Activated T-cell treated with anti-CD3 and anti-CD28 coated beads for 1 hour (primary cell): ENCODE measurements around the gene PSD4.
A peak's percentile ranks its signal among the peaks of the same experiment; 100 is the strongest.

ENCODE experiments used
- DNase-seq: peaks from one replicate; pipeline ENCODE4 v3.0.0-alpha.2; 2020; ENCODE audit warnings: low read depth

The PSD4 gene

DNA sequence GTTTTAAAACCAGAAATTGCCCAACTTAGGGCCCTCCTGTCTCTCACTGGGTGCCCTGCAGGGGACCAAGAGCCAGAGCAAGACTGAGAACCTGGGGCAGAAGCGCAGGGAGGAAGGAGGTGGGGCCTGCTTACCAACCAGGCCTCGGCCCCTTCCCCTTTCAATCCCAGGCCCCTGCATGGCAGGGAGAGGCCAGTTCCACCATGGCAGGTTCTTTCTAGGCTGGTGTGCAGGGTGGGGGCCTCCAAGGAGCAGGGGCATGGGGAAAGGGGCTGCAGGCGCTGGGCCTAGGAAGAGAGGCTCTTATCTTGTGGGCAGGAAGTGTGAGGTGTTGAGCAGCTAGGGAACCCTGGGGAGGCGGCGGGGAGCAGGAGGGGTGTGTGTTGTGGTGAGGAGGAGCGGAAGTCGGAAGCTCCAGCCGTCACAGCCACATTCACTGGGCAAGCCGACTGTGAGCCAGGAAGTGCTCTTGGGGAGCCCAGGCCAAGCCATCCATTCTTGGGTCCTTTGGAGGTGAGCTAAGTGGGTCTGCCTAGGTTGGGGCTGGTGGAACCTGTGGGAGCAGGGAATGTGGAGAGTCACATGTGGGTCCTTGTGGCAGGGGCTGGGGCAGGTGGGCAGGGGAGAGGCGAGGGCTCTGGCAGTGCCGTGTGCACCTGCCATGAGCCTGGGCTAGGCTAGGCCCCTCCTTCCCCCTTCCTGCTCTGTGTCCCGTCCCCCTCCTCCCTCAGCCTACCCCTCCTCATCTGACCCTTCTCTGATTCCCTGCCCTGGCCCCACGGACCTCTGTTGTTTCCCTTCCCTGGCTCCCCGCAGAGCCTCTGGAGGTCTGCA, at the start of gene PSD4:
TSS of gene PSD4 (plus strand) at position 430 of the 834 bp plus-strand sequence. CDS start 8,486 bp downstream, outside the sequence.
- DNase-seq, result peak; percentile 78

DNA sequence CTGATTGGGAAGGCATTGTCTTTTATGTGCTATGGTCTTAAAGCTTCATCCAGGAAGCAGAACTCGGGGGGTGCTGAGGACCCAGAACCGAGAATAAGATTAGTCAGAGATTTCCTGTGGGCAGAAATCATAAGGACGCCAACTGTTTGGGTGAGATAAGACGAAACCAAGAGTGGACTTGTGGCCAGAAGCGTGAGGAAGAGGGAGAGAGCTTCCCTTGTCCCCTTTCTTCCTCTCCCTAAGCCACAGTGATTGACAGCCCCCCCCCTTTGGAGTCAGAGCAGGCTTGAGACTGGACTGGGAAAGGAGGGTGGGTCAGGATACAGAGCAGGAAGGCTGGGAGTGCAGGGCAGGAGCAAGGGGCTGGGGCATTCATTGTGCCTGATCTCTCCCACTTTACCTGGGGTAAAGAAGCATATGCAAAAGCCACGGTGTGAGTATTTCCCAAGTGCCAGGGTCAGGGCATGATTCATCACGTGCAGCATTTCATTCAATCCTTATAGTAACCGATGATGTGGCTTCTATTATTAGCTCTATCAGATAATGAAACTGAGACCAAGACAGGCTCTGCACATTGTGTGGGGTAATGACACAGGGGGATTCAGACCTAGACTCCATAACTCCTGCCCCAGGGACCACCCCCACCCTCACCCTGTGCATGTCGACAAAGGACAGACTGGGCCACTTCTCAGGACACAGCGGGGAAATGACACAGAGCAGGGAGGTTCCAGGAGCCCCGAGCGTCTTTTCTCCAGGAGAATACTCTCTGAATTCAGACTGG, 49.4 kb upstream of the PSD4 start:
- DNase-seq, result no peak

DNA sequence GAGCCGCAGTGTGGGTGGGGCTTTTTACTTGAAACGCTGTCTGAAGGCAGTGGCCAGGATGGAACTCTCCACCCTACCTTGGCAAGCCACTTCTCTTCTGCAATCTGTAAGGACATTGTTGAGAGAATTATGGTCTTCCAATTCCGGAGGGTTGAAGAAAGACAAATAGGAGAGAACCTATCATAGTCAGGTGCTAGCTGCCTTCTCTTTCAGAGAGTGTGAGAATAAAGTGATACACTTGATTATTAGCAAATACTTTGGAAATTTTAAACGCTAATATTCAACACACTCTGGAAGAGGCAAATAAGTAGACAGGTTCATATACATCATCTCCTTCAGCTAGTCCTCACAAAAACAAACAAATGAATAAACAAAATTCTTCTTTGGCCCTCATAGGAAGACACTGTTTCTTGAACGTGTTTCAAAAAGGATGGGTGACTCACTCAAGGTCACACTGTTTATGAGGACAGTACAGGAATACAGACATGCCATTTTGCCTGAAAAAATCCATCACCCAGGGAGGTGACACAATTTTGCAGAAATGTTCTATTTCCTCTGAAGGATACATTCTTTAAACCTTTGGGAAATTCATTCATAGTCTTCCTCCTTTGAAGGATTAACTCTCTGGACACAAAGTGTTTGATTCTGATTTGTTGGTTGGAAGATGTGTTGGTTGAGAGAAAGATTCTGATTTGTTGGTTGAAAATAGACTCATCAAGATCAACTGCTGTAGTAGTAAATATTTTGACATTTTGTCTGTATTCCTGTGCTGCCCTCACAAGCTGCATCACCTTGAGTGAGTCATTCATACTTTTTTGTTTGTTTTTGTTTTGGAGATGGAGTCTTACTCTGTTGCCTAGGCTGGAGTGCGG, 48.6 kb upstream of the PSD4 start:
- DNase-seq, result no peak

DNA sequence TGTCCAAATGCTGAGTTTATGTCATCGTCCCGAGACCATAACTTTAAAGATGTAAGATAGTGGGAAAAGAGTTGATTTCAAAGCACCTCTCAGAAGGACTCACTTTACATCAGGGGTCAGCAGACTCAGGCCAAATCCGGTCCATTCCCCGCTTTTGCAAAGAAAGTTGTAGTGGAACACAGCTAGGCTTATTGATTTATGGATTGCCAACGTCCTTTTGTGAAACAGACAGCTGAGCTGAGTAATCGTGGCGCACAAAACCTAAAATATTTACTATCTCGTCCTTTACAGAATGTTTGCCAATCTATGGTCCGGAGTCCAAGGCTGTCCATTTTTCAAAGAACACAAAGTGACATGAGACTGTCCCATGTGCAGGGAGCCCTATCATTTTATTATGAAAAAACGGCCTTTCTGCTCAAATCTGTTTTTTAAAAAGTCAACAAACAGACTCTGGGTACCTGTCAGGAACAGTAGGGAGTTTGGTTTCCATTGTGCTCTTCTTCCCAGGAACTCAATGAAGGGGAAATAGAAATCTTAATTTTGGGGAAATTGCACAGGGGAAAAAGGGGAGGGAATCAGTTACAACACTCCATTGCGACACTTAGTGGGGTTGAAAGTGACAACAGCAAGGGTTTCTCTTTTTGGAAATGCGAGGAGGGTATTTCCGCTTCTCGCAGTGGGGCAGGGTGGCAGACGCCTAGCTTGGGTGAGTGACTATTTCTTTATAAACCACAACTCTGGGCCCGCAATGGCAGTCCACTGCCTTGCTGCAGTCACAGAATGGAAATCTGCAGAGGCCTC, 46.7 kb upstream of the PSD4 start, which contains the start of gene IL1RN:
TSS of gene IL1RN (plus strand) at position 754 of the 801 bp plus-strand sequence. CDS start at position 781, 27 bp downstream.
- DNase-seq, result no peak

DNA sequence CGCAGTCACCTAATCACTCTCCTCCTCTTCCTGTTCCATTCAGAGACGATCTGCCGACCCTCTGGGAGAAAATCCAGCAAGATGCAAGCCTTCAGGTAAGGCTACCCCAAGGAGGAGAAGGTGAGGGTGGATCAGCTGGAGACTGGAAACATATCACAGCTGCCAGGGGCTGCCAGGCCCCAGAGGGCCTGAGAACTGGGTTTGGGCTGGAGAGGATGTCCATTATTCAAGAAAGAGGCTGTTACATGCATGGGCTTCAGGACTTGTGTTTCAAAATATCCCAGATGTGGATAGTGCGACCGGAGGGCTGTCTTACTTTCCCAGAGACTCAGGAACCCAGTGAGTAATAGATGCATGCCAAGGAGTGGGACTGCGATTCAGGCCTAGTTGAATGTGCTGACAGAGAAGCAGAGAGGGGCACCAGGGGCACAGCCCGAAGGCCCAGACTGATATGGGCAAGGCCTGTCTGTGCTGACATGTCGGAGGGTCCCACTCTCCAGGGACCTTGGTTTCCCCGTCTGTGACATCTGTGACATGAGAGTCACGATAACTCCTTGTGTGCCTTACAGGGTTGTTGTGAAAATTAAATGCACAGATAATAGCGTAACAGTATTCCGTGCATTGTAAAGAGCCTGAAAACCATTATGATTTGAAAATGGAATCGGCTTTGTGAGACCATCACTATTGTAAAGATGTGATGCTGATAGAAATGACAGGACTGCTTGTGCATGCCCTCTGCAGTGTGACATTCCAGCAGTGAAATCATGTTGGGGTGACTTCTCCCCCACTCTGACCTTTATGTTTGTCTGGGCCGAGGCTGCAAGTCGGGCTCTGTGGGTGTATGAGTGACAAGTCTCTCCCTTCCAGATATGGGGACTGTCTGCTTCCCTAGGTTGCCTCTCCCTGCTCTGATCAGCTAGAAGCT, 45.9 kb upstream of the PSD4 start:
- DNase-seq, result no peak

DNA sequence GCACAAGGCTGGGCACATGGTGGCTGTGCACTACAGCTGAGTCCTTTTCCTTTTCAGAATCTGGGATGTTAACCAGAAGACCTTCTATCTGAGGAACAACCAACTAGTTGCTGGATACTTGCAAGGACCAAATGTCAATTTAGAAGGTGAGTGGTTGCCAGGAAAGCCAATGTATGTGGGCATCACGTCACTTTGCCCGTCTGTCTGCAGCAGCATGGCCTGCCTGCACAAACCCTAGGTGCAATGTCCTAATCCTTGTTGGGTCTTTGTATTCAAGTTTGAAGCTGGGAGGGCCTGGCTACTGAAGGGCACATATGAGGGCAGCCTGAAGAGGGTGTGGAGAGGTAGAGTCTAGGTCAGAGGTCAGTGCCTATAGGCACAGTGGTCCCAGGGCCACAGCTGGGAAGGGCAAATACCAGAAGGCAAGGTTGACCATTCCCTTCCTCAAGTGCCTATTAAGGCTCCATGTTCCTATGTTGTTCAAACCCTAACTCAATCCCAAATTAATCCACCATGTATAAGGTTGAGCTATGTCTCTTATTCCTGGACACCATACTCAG, 44.2 kb upstream of the PSD4 start:
- DNase-seq, result no peak

DNA sequence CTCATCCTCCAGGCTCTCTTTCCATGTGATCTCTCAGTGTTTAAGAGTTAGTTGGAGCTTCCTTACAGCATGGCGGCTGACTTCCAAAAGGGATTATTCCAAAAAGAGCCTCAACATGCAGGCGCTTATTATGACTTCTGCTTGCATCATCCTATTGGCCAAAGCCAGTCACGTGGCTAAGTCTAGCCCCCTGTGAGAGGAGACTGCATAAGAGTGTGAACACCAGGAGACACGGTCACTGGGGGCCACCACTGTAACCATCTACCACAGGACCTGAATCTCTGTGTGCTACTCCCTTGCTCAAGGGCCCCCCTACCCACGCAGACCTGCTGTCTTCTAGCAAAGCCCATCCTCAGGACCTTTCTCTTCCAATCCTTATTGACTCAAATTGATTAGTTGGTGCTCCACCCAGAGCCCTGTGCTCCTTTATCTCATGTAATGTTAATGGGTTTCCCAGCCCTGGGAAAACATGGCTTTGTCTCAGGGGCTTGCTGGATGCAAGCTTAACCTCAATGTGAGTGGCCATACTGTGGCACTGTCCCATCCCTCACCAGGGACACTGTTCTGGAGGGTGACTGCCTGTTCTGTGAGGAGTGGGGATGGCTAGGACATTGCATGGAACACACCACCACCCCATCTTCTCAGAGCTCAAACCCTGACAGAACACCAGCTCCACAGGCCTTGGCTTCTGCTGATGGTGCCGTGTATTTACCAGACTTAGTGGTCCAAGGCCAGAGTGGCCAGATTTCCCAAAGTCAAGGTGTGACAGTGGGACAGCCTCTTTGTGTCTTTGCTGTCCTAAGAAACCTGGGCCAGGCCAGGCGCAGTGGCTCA, 42.2 kb upstream of the PSD4 start:
- no peak for DNase-seq

DNA sequence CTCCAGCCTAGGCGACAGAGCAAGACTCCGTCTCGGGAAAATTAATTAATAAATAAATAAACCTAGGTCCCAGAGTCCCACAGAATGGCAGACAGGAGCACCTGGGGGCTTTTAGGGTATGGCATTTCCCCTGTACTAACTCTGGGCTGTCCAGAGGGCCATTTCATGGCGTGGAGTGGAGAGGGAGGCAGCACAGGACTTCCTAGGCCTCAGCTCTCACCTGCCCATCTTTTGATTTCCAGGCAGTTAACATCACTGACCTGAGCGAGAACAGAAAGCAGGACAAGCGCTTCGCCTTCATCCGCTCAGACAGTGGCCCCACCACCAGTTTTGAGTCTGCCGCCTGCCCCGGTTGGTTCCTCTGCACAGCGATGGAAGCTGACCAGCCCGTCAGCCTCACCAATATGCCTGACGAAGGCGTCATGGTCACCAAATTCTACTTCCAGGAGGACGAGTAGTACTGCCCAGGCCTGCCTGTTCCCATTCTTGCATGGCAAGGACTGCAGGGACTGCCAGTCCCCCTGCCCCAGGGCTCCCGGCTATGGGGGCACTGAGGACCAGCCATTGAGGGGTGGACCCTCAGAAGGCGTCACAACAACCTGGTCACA, 41.3 kb upstream of the PSD4 start:
- no peak for DNase-seq

DNA sequence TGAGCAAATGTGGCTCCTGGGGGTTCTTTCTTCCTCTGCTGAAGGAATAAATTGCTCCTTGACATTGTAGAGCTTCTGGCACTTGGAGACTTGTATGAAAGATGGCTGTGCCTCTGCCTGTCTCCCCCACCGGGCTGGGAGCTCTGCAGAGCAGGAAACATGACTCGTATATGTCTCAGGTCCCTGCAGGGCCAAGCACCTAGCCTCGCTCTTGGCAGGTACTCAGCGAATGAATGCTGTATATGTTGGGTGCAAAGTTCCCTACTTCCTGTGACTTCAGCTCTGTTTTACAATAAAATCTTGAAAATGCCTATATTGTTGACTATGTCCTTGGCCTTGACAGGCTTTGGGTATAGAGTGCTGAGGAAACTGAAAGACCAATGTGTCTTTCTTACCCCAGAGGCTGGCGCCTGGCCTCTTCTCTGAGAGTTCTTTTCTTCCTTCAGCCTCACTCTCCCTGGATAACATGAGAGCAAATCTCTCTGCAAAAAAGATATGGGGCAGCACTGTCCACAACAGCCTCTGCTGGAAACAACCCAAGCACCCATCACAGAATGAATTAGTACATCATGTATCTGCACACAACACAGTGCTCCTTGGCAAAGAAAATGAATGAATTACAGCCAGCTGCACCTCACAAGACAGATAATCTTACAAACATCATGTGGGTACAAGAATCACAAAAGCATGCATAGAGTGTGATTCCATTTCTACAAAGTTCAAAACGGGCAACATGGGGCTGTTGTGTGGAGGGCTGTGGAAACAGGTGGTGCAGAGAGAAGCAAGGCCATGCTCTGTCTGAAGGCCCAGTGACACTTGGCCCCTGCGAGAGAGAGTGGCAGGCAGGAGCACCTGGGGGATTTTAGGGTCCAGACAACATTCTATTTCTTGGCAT, 39.8 kb upstream of the PSD4 start:
- no peak for DNase-seq

DNA sequence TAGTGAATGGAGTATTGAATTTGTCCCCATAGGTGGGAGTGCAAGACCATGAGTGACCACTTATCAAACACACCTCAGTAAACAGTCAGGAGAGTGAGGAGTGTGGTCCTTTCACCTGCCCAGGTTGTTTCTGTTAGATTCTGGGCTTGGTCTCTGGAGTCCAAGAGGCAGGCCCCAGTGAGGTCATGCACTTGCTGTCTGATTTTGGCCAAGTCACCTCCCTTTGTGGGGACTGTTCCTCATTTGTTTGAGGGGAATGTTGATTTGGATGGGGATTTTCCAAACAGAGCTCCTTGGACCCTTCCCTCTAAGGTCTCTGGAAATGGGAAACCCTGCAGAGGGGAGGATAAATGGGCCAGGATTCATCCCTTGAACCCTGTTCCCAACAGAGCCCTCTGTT, 39.1 kb upstream of the PSD4 start:
- DNase-seq, result no peak

DNA sequence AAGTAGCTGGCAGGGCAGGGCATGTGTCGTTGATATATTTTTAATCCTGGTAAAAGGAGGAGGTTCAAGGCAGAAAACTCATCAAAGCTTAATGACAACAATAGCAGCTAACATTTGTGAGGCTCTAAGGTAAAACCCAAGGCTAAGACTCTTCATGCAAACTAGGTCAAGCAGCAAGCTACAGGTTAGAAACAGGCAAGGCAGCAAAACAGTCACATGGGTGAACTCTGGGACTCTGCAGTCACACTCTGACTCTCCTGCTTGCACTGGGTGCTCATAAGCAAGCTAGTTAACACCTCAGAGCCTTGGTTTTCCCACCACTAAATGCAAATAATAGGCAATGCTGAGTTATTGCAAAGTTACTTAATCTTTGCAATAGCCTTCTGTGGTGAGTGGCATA, 38.5 kb upstream of the PSD4 start:
- no peak for DNase-seq

DNA sequence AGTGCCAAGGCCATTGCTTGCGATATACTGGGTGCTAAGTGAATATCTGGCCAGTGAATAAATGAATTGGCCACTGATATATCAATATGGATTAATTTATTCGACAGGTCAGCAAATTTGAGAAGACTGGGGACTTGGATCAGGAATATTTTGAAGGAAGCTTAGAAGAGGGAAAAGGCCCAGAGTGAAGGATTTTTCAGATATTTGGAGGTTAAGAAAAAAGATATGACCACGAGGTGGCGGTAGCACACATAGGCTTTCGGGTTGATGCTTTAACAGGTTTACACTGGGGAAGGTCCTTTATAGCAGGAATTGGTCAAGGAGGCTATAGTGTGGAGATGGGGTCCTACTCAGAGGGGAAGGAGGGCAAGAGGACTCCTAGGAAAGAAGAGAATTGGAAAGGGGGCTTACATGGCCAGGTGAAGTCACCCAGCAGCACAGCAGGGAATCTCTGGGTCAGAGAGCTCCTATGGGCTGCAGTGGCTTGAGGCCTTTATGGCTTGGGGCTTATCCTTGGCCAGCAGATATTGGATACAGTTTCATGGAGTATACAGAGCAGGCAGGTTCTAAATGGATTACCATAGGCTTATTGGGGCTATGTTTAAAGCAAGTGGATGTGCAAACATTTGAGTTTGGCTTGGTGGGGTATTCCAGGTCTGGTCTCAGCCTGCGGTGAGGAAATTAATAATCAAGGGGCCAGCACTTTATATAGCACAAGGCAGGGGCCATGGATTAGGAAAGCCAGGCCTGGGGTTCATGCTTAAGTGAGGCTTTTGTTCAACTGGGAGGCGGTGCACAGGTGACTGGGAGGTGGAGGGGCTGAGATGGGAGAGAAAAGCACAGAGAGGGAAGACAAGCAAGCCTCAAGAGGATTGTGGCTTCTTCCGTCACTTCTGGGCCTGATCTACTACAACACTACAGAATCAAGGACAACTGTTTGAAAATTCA, 36.7 kb upstream of the PSD4 start:
- peak; percentile 35 for DNase-seq

DNA sequence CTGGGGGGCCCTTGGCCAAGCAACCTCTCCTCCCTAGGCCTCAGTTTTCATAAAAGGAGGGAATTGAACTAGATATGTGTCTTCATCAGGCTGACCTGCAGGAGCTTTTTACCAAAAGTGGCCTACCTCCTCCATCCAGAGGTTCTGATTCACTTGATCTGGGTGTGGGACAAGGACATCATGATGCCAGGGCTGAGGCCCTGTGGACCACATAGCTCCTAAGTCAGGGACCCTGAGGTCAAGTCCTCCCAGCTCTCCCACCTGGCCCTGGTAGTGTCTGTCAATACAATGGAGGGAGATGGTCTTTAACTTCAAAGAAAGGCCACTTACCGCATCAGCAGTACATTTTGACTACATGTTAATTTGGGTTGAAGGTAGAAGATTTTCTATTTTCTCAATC, 35.9 kb upstream of the PSD4 start:
- no peak for DNase-seq

DNA sequence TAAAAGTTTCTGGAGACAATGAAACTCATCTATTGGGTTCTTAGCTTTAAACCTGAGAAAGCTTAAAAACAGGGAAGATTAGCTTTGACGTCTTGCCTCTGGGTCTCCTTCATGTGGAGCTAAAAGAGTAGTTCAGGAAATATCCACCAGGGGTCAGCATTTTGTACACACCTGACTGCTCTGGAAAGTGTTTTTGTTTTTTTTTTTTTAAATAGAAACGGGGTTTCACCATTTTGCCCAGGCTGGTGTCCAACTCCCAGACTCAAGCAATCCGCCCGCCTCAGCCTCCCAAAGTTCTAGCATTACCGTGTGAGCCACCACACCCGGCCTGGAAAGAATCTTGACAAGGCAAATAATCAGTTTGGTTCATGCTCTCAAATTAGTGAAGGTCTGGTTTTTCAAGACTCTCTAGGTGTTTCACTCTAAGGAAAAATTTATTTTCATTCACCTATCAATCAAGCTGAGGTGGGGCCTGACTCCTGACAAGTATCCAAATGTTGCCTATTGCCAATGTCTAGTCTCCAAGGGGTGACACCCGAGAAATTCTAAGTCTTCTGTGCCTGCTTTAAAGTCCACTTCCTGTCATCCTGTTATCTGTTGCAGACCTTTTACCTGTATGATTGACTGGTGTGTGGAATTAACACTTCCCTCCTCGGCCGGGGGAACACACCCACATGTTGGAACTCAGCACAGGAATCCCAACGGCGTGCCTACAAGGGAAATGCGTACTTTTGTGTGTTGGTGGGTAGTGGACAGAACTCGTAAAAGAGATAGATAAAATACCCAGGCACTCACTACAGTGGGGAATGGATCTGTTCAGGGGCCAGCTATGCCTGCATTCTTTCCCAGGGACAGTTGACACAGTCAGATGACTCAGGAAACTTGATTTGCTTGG, 35.1 kb upstream of the PSD4 start:
- DNase-seq, result no peak

DNA sequence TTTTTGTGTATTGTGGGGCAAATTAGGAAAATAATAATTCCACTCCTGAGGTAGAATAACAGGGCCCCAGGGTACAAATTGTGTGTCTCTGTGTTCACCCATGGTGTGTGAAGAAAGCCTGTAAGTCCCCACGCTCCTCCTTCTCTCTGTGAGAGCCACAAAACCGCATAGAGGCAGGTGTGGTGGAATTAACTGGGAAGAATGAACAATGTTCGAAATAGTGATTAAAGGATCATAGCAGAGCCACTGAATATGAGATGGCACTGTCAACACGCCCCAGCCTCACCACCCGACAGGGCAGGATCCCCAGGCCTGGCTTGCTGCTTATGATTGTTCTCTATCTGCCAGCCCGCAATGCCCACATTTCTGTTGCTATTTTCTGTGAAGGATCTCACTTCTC, 32.3 kb upstream of the PSD4 start:
- DNase-seq, result no peak
